Peyer's patch (tissue), 4 donors: Measurements from ENCODE around the gene ARID3B.

Source experiments
- CTCF ChIP-seq, 6 experiments: fragments of 450-650 bp in 4 of 6; fragments of 200-600 bp in 2 of 6; sonication (generic) in 1 of 6; IDR thresholded peaks; one replicate each; pipeline ENCODE4 v1.5.1; 2017 to 2019; ENCODE audit warnings: antibody characterized with exemption in 6 of 6, mild to moderate bottlenecking in 3 of 6, moderate library complexity in 1 of 6
- POLR2A ChIP-seq, 2 donors: fragments of 450-650 bp; IDR thresholded peaks; one replicate each; pipeline ENCODE4 v1.5.1; 2017; ENCODE audit warnings: antibody characterized with exemption in 2 of 2, mild to moderate bottlenecking in 2 of 2, moderate library complexity in 2 of 2

GRCh38 chr15:74642734-74643664 lies 102.0 kb downstream of the ARID3B start:
- TF ChIP-seq CTCF (IDR thresholded peaks at IDR 0.05) (no peak), POLR2A (IDR thresholded peaks at IDR 0.05) (peak in 1 of 2 donors; percentile 11)
